Hepatocyte (in vitro differentiated cells): ENCODE data around the gene ARRB2.

Experiments used
- CTCF ChIP-seq: fragments of 200-600 bp; sonication (generic); IDR thresholded peaks from 2 replicates; pipeline ENCODE4 v1.5.1; 2016; ENCODE audit warnings: antibody characterized with exemption, mild to moderate bottlenecking; ENCODE audit not compliant: poor library complexity
- EZH2 ChIP-seq: fragments of 200-600 bp; sonication (generic); IDR thresholded peaks from 2 replicates; pipeline ENCODE4 v1.6.1; 2016; ENCODE audit warnings: antibody characterized with exemption, mild to moderate bottlenecking, borderline replicate concordance
- EZH2phosphoT487 ChIP-seq: fragments of 200-600 bp; sonication (generic); IDR thresholded peaks from one replicate; pipeline ENCODE4 v1.6.1; 2018; ENCODE audit warnings: antibody characterized with exemption, mild to moderate bottlenecking, low read depth, moderate library complexity; ENCODE audit not compliant: unreplicated experiment, severe bottlenecking

GRCh38 chr17:4743898-4744297 is 33.5 kb downstream of the ARRB2 start:
- TF ChIP-seq CTCF (no peak), EZH2 (no peak), EZH2phosphoT487 (no peak)
